LNCAP (cell line): ENCODE data around the gene ARHGAP30.

ENCODE experiments used
- TF ChIP-seq, protein P1 (sequence below): fragments of 450-650 bp; IDR thresholded peaks from 2 replicates; pipeline ENCODE4 v1.5.1; 2017; ENCODE audit warnings: mild to moderate bottlenecking

The ARHGAP30 gene

DNA sequence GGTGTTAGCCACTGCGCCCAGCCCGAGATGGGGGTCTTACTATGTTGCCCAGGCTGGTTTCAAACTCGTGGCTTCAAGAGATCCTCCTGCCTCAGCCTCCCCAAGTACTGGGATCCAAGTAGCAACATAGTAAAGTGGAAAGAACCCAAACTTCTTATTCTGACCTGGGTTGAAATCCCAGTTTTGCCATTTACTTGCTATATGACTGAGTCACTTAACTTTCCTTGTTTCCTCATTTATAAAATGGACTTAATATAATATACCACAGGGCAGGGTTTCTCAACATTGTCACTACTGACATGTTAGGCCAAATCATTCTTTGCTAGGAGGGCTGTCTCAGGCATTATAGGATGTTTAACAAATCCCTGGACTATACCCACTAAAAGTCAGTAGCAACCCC is 41.4 kb upstream of the ARHGAP30 start:
- TF ChIP-seq, protein P1, sequence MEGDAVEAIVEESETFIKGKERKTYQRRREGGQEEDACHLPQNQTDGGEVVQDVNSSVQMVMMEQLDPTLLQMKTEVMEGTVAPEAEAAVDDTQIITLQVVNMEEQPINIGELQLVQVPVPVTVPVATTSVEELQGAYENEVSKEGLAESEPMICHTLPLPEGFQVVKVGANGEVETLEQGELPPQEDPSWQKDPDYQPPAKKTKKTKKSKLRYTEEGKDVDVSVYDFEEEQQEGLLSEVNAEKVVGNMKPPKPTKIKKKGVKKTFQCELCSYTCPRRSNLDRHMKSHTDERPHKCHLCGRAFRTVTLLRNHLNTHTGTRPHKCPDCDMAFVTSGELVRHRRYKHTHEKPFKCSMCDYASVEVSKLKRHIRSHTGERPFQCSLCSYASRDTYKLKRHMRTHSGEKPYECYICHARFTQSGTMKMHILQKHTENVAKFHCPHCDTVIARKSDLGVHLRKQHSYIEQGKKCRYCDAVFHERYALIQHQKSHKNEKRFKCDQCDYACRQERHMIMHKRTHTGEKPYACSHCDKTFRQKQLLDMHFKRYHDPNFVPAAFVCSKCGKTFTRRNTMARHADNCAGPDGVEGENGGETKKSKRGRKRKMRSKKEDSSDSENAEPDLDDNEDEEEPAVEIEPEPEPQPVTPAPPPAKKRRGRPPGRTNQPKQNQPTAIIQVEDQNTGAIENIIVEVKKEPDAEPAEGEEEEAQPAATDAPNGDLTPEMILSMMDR, result no peak

DNA sequence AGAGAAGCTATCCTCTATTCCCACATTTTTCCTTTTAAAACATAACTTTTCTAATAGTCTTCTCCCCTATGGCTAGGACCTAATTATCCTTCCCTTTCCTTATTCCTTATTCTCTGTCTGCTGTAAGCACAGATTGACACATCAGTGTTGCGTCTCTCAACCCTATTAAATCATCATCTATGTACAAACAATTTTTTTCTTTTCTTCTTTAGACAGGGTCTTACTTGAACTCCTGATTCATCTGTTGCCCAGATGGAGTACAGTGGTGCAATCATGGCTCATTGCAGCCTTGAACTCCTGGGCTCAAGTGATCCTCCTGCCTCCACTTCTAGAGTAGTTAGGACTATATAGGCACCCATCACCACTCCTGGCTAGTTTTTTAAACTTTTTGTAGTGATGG is 36.7 kb upstream of the ARHGAP30 start:
- TF ChIP-seq, protein P1, result no peak

DNA sequence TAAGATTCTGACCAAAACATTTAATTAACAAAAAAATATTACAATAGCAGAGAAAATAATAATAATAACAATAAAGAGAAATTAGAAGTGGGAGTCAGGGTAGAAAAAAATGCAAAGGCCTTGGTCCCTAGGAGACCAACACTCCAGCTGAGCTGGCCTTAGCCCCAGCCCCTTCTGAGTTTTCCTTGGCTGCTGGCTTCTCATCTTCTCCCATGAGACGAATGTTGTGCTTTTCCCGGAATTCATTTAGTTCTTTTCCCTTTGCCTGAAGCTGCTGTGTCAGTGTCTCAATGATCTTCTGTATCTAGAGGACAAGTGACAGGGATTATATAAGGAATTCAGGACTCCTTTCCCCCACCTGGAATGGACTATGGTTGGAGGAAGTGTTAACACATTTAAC is 30.9 kb upstream of the ARHGAP30 start:
- TF ChIP-seq, protein P1, result no peak

DNA sequence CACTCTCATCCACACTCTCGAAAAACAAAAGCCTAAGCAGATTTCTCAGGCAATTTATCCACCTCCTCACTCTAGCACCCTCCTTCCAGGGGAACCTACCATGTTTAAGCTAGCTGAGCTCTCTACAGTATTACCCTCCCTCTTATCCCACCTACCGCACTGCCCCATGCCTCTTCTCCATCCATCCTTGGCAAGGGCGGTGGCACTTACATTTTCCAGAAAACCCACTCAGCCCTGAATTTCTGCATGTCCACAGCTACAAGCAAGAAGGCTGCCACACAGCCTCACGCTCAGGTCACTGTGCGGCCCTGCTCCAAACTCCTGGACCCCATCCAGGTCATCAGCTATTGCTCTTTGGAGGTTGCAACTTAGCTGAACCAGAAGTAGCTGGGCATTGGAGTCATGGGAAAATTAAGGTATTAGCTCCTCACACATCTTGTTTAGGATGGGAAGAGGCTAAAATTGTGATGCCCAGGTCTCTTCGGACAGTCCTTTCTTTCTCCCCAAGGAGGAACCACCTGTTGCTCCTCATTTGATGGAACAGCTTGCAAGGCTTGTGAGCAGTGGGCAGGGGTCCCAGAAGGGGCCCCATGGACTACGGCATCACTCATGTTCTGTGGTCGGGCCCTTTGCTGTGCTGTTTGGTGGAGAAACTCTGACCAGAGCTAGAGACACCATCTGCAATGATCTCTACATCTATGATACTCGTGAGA is 29.6 kb upstream of the ARHGAP30 start:
- TF ChIP-seq, protein P1, result no peak

DNA sequence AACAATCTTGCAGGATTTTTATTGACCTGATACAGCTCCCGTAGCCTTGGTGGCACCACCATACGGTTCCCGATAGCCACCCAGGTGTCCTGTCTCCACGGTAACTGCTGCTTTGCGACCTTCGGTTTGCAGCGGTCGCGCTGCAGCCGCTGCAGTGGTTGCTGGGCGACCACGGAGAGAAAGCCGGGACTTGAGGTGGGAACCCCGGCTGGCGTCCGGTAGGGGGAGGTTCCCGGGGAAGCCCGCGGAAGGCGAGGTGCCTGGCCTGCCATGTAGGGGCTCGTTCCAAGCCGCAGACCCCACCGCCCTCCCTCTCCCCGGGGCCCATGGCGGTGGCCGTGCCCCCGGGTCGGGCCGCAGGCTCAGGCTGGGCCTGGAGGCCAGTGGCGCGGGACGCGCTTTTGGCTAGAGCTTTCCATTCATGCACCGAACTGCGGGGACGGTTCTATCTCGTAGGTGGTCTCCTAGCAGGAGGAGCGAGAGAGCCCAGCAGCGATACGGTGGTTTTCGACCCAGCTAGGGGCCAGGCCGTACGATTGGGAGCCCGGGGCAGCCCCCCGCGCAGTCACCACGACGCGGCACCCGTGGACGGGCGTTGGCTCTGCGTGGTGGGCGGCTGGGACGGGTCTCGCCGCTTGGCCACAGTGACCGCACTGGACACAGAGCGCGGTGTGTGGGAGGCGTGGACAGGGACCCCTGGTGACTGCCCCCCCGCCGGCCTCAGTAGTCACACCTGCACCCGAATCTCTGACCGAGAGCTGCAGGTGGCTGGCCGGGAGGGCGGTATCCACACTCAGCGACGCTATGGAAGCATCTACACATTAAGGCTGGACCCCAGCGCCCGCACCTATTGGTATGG is 28.7 kb upstream of the ARHGAP30 start, which contains the start of gene KLHDC9:
KLHDC9 (plus strand) TSS at position 152 of the 859 bp plus-strand sequence; CDS start at position 327, 175 bp downstream.
- TF ChIP-seq, protein P1, result no peak

DNA sequence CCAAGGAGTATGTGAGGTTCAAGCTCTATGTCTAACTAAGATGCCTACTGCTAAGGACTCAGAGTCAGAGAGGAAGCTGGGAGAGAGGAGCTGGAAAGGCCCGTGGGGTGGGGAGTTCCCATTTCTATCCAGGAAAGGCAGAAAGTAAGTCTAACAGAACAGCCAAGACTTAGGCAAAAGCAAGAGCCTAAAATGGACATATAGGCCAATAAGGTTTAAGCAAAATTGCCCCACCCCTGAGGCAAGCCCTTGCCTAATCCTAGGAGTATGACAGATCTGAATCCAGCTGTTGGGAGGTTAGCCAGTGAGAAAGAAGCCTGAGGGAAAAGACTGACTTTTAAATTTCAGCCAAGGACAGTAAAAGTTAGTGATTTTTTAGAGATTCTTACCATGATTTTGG is 26.8 kb upstream of the ARHGAP30 start:
- TF ChIP-seq, protein P1, result no peak

DNA sequence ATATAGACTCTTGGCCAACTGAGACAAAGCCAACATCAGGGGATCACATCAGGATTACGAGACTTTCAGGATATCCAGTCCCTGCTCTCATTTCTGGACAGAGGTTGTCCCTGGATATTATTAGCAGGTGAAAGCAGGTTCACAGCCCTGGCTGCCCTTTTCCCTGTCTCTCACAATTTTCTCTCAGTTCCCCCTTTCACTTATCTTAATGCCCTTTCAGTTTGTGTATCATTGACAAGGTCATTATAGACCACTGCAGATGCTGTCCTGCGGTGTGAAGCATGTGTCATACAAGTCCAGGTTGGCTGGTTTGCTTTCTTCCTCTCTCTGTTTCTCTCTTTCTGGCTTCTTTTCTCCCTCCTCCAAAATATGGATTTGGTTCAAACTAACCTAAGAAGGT is 26.3 kb upstream of the ARHGAP30 start:
- TF ChIP-seq, protein P1, result no peak
